GM10266 (cell line): ENCODE data around the gene ST7L.
"Not testable (repeated sequence)": the region's sequence is repeated elsewhere in the genome, so short reads cannot be mapped to it uniquely, and the experiment has no call there.

Source experiments
- DNase-seq: peaks from one replicate; pipeline ENCODE4 v3.0.0; 2012; ENCODE audit errors: extremely low spot score
- CTCF ChIP-seq: IDR thresholded peaks from 2 replicates; pipeline ENCODE4 v1.5.1; 2012; ENCODE audit warnings: mild to moderate bottlenecking, low read depth; ENCODE audit not compliant: control insufficient read depth, insufficient read depth; ENCODE audit errors: missing control alignments

Gene ST7L

GRCh38 chr1:112626887-112627286 lies 7.9 kb upstream of the ST7L start:
- no peak for DNase-seq
- no peak for TF ChIP-seq CTCF

GRCh38 chr1:112626193-112626592 lies 7.3 kb upstream of the ST7L start:
- DNase-seq, result no peak
- no peak for TF ChIP-seq CTCF

GRCh38 chr1:112625696-112626095 lies 6.8 kb upstream of the ST7L start:
- DNase-seq, result no peak
- TF ChIP-seq CTCF, result no peak

GRCh38 chr1:112624493-112624892 lies 5.6 kb upstream of the ST7L start:
- not testable (repeated sequence) for DNase-seq

- no peak for TF ChIP-seq CTCF
- no peak for DNase-seq
Measured at GRCh38 chr1:112620377-112620695, 1.4 kb upstream of the ST7L start.

- DNase-seq, result peak; percentile 81
- TF ChIP-seq CTCF, result no peak
Measured at GRCh38 chr1:112619518-112620376, 806 bp upstream of the ST7L start, which contains the start of gene CAPZA1. Gene CAPZA1, plus strand, starts transcription at chr1:112619832. Its CDS starts 13 bp downstream, at chr1:112619845.

GRCh38 chr1:112618114-112618720 lies 724 bp downstream of the ST7L start:
- no peak for TF ChIP-seq CTCF
- DNase-seq, result peak; percentile 22
